Prostate gland (tissue), 2 donors: ENCODE data around the gene FFAR3.

Source experiments
- CTCF ChIP-seq, 4 experiments: fragments of 200-600 bp in 2 of 4; fragments of 450-650 bp in 2 of 4; sonication (generic) in 2 of 4; IDR thresholded peaks; 1 replicate in 3 of 4; 2 replicates in 1 of 4; pipeline ENCODE4 v1.5.1; 2016 to 2019; ENCODE audit warnings: antibody characterized with exemption in 4 of 4, mild to moderate bottlenecking in 2 of 4, moderate library complexity in 2 of 4
- POLR2A ChIP-seq: fragments of 450-650 bp; IDR thresholded peaks from one replicate; pipeline ENCODE4 v1.6.1; 2016; ENCODE audit warnings: antibody characterized with exemption, mild to moderate bottlenecking

- TF ChIP-seq CTCF (IDR thresholded peaks at IDR 0.05) (no peak), POLR2A (no peak)
Measured at GRCh38 chr19:35348911-35349611, 9.2 kb upstream of the FFAR3 start.
